ENCODE results near the gene TMEM260.

The TMEM260 gene

GRCh38 chr14:56585461-56586084, 6.0 kb downstream of the TMEM260 start:
- Histone ChIP-seq H3K4me3 (ENCODE audit: low read length) (no peak overlapping the region), H3K23ac (ENCODE audit: low read length) (no peak overlapping the region), H3K79me1 (ENCODE audit: low read length) (peaks cover 13% of the 10 kb centered on the region), H2BK120ac (ENCODE audit: low read depth, low read length) (no peak overlapping the region), H3K4ac (ENCODE audit: low read depth, low read length) (no peak overlapping the region), H3K9ac (ENCODE audit: low read length) (no peak overlapping the region), H3K27me3 (ENCODE audit: insufficient read depth, low read length, poor library complexity) (no peaks in the 10 kb centered on the region), H3K36me3 (ENCODE audit: control insufficient read depth, insufficient read depth, low read length) (no peaks in the 10 kb centered on the region), H3K18ac (ENCODE audit: low read length) (no peak overlapping the region), H2AK5ac (ENCODE audit: low read length) (no peak overlapping the region), H4K5ac (ENCODE audit: low read length) (no peak overlapping the region), H2BK5ac (ENCODE audit: low read length) (no peak overlapping the region), H3K4me1 (ENCODE audit: control insufficient read depth, low read depth, low read length) (peaks cover 4% of the 10 kb centered on the region), H3K27ac (ENCODE audit: low read depth, low read length) (no peak overlapping the region), H4K8ac (ENCODE audit: low read depth, low read length) (no peak overlapping the region), H3K56ac (ENCODE audit: low read length) (no peak overlapping the region), H3K4me2 (ENCODE audit: low read length) (no peak overlapping the region), H2BK15ac (replicated peaks; ENCODE audit: low read depth) (no peak overlapping the region), H3K79me2 (ENCODE audit: control insufficient read depth, insufficient read depth, low read length) (peaks cover 14% of the 10 kb centered on the region)
- WGBS (ENCODE audit: extremely low coverage, insufficient coverage, low lambda C conversion rate) = no CpG with 5 or more reads among the region's 7 CpGs
- DNase-seq = no peak

- H3K9ac ChIP-seq (ENCODE audit: low read length) = no peak overlapping the region
- no peak overlapping the region for H3K18ac ChIP-seq (ENCODE audit: low read length)
- no peak overlapping the region for H2BK15ac ChIP-seq (replicated peaks; ENCODE audit: low read depth)
- no peak overlapping the region for H2AK5ac ChIP-seq (ENCODE audit: low read length)
- no peak overlapping the region for H3K56ac ChIP-seq (ENCODE audit: low read length)
- H3K4me2 ChIP-seq (ENCODE audit: low read length) = no peak overlapping the region
- no peaks in the 10 kb centered on the region for H3K4me1 ChIP-seq (ENCODE audit: control insufficient read depth, low read depth, low read length)
- WGBS (ENCODE audit: extremely low coverage, insufficient coverage, low lambda C conversion rate) = no CpG with 5 or more reads among the region's 1 CpG
- H3K79me1 ChIP-seq (ENCODE audit: low read length) = peaks cover 4% of the 10 kb centered on the region
- peaks cover 2% of the 10 kb centered on the region for H3K79me2 ChIP-seq (ENCODE audit: control insufficient read depth, insufficient read depth, low read length)
- H3K4me3 ChIP-seq (ENCODE audit: low read length) = no peak overlapping the region
- H3K23ac ChIP-seq (ENCODE audit: low read length) = no peak overlapping the region
- no peak overlapping the region for H3K27ac ChIP-seq (ENCODE audit: low read depth, low read length)
- DNase-seq = no peak
- H4K5ac ChIP-seq (ENCODE audit: low read length) = no peak overlapping the region
- H3K4ac ChIP-seq (ENCODE audit: low read depth, low read length) = no peak overlapping the region
- H3K36me3 ChIP-seq (ENCODE audit: control insufficient read depth, insufficient read depth, low read length) = no peaks in the 10 kb centered on the region
- no peak overlapping the region for H2BK120ac ChIP-seq (ENCODE audit: low read depth, low read length)
- no peaks in the 10 kb centered on the region for H3K27me3 ChIP-seq (ENCODE audit: insufficient read depth, low read length, poor library complexity)
- no peak overlapping the region for H4K8ac ChIP-seq (ENCODE audit: low read depth, low read length)
- H2BK5ac ChIP-seq (ENCODE audit: low read length) = no peak overlapping the region
Measured at GRCh38 chr14:56587701-56588100, 8.1 kb downstream of the TMEM260 start.

GRCh38 chr14:56590535-56590960, 10.9 kb downstream of the TMEM260 start:
- Histone ChIP-seq H3K18ac (ENCODE audit: low read length) (no peak overlapping the region), H3K27me3 (ENCODE audit: insufficient read depth, low read length, poor library complexity) (no peaks in the 10 kb centered on the region), H3K79me1 (ENCODE audit: low read length) (no peaks in the 10 kb centered on the region), H2BK5ac (ENCODE audit: low read length) (no peak overlapping the region), H2BK120ac (ENCODE audit: low read depth, low read length) (no peak overlapping the region), H3K23ac (ENCODE audit: low read length) (no peak overlapping the region), H2BK15ac (replicated peaks; ENCODE audit: low read depth) (no peak overlapping the region), H3K4me2 (ENCODE audit: low read length) (no peak overlapping the region), H3K4me1 (ENCODE audit: control insufficient read depth, low read depth, low read length) (no peaks in the 10 kb centered on the region), H3K9ac (ENCODE audit: low read length) (no peak overlapping the region), H3K56ac (ENCODE audit: low read length) (no peak overlapping the region), H3K4ac (ENCODE audit: low read depth, low read length) (no peak overlapping the region), H4K5ac (ENCODE audit: low read length) (no peak overlapping the region), H4K8ac (ENCODE audit: low read depth, low read length) (no peak overlapping the region), H2AK5ac (ENCODE audit: low read length) (no peak overlapping the region), H3K79me2 (ENCODE audit: control insufficient read depth, insufficient read depth, low read length) (no peaks in the 10 kb centered on the region), H3K27ac (ENCODE audit: low read depth, low read length) (no peak overlapping the region), H3K36me3 (ENCODE audit: control insufficient read depth, insufficient read depth, low read length) (no peaks in the 10 kb centered on the region), H3K4me3 (ENCODE audit: low read length) (no peak overlapping the region)
- no CpG with 5 or more reads among the region's 5 CpGs for WGBS (ENCODE audit: extremely low coverage, insufficient coverage, low lambda C conversion rate)
- peak; percentile 79 for DNase-seq

- no peaks in the 10 kb centered on the region for H3K79me1 ChIP-seq (ENCODE audit: low read length)
- no peak overlapping the region for H3K4ac ChIP-seq (ENCODE audit: low read depth, low read length)
- H3K23ac ChIP-seq (ENCODE audit: low read length) = no peak overlapping the region
- H3K4me2 ChIP-seq (ENCODE audit: low read length) = no peak overlapping the region
- no peaks in the 10 kb centered on the region for H3K79me2 ChIP-seq (ENCODE audit: control insufficient read depth, insufficient read depth, low read length)
- no peak overlapping the region for H3K27ac ChIP-seq (ENCODE audit: low read depth, low read length)
- H3K4me1 ChIP-seq (ENCODE audit: control insufficient read depth, low read depth, low read length) = no peaks in the 10 kb centered on the region
- no peak for DNase-seq
- H3K18ac ChIP-seq (ENCODE audit: low read length) = no peak overlapping the region
- H3K9ac ChIP-seq (ENCODE audit: low read length) = no peak overlapping the region
- whole genome bisulfite sequencing (ENCODE audit: extremely low coverage, insufficient coverage, low lambda C conversion rate) = no CpG with 5 or more reads among the region's 5 CpGs
- H2BK120ac ChIP-seq (ENCODE audit: low read depth, low read length) = no peak overlapping the region
- H4K5ac ChIP-seq (ENCODE audit: low read length) = no peak overlapping the region
- H4K8ac ChIP-seq (ENCODE audit: low read depth, low read length) = no peak overlapping the region
- no peak overlapping the region for H2BK15ac ChIP-seq (replicated peaks; ENCODE audit: low read depth)
- H3K36me3 ChIP-seq (ENCODE audit: control insufficient read depth, insufficient read depth, low read length) = no peaks in the 10 kb centered on the region
- H3K27me3 ChIP-seq (ENCODE audit: insufficient read depth, low read length, poor library complexity) = no peaks in the 10 kb centered on the region
- H3K56ac ChIP-seq (ENCODE audit: low read length) = no peak overlapping the region
- H2AK5ac ChIP-seq (ENCODE audit: low read length) = no peak overlapping the region
- no peak overlapping the region for H2BK5ac ChIP-seq (ENCODE audit: low read length)
- no peak overlapping the region for H3K4me3 ChIP-seq (ENCODE audit: low read length)
Measured at GRCh38 chr14:56592746-56593544, 13.3 kb downstream of the TMEM260 start.

GRCh38 chr14:56594428-56594827, 14.8 kb downstream of the TMEM260 start:
- Histone ChIP-seq H3K18ac (ENCODE audit: low read length) (no peak overlapping the region), H4K5ac (ENCODE audit: low read length) (no peak overlapping the region), H3K79me2 (ENCODE audit: control insufficient read depth, insufficient read depth, low read length) (no peaks in the 10 kb centered on the region), H3K27ac (ENCODE audit: low read depth, low read length) (no peak overlapping the region), H3K4me3 (ENCODE audit: low read length) (no peak overlapping the region), H3K56ac (ENCODE audit: low read length) (no peak overlapping the region), H3K27me3 (ENCODE audit: insufficient read depth, low read length, poor library complexity) (no peaks in the 10 kb centered on the region), H3K4ac (ENCODE audit: low read depth, low read length) (no peak overlapping the region), H3K36me3 (ENCODE audit: control insufficient read depth, insufficient read depth, low read length) (no peaks in the 10 kb centered on the region), H3K79me1 (ENCODE audit: low read length) (no peaks in the 10 kb centered on the region), H3K4me2 (ENCODE audit: low read length) (no peak overlapping the region), H2BK120ac (ENCODE audit: low read depth, low read length) (no peak overlapping the region), H4K8ac (ENCODE audit: low read depth, low read length) (no peak overlapping the region), H2BK5ac (ENCODE audit: low read length) (no peak overlapping the region), H2AK5ac (ENCODE audit: low read length) (no peak overlapping the region), H3K23ac (ENCODE audit: low read length) (no peak overlapping the region), H3K4me1 (ENCODE audit: control insufficient read depth, low read depth, low read length) (no peaks in the 10 kb centered on the region), H2BK15ac (replicated peaks; ENCODE audit: low read depth) (no peak overlapping the region), H3K9ac (ENCODE audit: low read length) (no peak overlapping the region)
- no peak for DNase-seq
- no CpG with 5 or more reads among the region's 1 CpG for WGBS (ENCODE audit: extremely low coverage, insufficient coverage, low lambda C conversion rate)

Data from mesendoderm (in vitro differentiated cells).